CD4-positive, CD25-positive, alpha-beta regulatory T cell (primary cell): ENCODE measurements around the gene CLDN6. TPM values are rescaled to one million over a fixed set of nuclear protein-coding genes. Genes with fewer than 3 reads are reported as not detected.

Source experiments
- ATAC-seq, 2 donors: fragments of 150-1000 bp; cut with Tn5 transposase; one replicate each; pipeline ENCODE4 v1.10.0; 2021; ENCODE audit warnings: low read depth in 2 of 2, moderate number of reproducible peaks in 2 of 2, moderate library complexity in 1 of 2
- DNase-seq, 3 donors: peaks; one replicate each; pipeline versions ENCODE4 v3.0.0 to v3.0.0-alpha.2; 2012 to 2022; ENCODE audit warnings: mixed read lengths in 1 of 3
- H3K27ac ChIP-seq: one replicate; pipeline ENCODE4 v1.7.0; 2013; ENCODE audit warnings: mild to moderate bottlenecking, low read length; ENCODE audit not compliant: insufficient read depth, poor library complexity, severe bottlenecking
- H3K27me3 ChIP-seq: one replicate; pipeline ENCODE4 v1.7.0; 2013; ENCODE audit warnings: low read length; ENCODE audit not compliant: control insufficient read depth, insufficient read depth
- H3K36me3 ChIP-seq: one replicate; pipeline ENCODE4 v1.7.0; 2013; ENCODE audit warnings: mild to moderate bottlenecking, low read length, moderate library complexity; ENCODE audit not compliant: control insufficient read depth, insufficient read depth
- H3K4me1 ChIP-seq: 2 replicates; pipeline ENCODE4 v1.7.0; 2013; ENCODE audit warnings: mild to moderate bottlenecking, low read length; ENCODE audit not compliant: insufficient read depth, control insufficient read depth, poor library complexity, severe bottlenecking
- H3K4me3 ChIP-seq: one replicate; pipeline ENCODE4 v1.7.0; 2013; ENCODE audit warnings: low read depth, mild to moderate bottlenecking, low read length, moderate library complexity
- H3K9me3 ChIP-seq, 2 experiments: 1 replicate in 1 of 2; 2 replicates in 1 of 2; pipeline ENCODE4 v1.7.0; 2013; ENCODE audit warnings: low read length in 2 of 2, mild to moderate bottlenecking in 1 of 2, moderate library complexity in 1 of 2; ENCODE audit not compliant: control insufficient read depth in 2 of 2
- H3K27ac Mint-ChIP-seq, 3 donors: one replicate each; pipeline ENCODE4 v1.8.0; 2020 to 2022; ENCODE audit warnings: mild to moderate bottlenecking in 3 of 3, mixed read lengths in 3 of 3, moderate library complexity in 2 of 3
- H3K27me3 Mint-ChIP-seq: one replicate; pipeline ENCODE4 v1.8.0; 2022; ENCODE audit warnings: mild to moderate bottlenecking, mixed read lengths
- H3K36me3 Mint-ChIP-seq: one replicate; pipeline ENCODE4 v1.8.0; 2020; ENCODE audit warnings: mixed read lengths
- H3K4me1 Mint-ChIP-seq, 4 donors: one replicate each; pipeline ENCODE4 v1.8.0; 2020 to 2022; ENCODE audit warnings: mixed read lengths in 4 of 4, mild to moderate bottlenecking in 1 of 4
- H3K4me3 Mint-ChIP-seq, 4 donors: one replicate each; pipeline ENCODE4 v1.8.0; 2020 to 2022; ENCODE audit warnings: mild to moderate bottlenecking in 4 of 4, mixed read lengths in 4 of 4, moderate library complexity in 3 of 4
- H3K9me3 Mint-ChIP-seq, 7 donors: one replicate each; pipeline ENCODE4 v1.8.0; 2020 to 2022; ENCODE audit warnings: mixed read lengths in 7 of 7, mild to moderate bottlenecking in 3 of 7, moderate library complexity in 2 of 7
- polyA plus RNA-seq, 4 donors: library from polyadenylated mRNA; unstranded; fragments of 300-500 nt; fragmentation: Illumina TruSeq; gene quantifications; one replicate each; pipeline ENCODE4 v1.2.3, GENCODE V29; 2021
- total RNA-seq: library from RNA; stranded (reverse); gene quantifications from one replicate; pipeline ENCODE4 v1.2.3, GENCODE V29; 2022

The CLDN6 gene, protein sequence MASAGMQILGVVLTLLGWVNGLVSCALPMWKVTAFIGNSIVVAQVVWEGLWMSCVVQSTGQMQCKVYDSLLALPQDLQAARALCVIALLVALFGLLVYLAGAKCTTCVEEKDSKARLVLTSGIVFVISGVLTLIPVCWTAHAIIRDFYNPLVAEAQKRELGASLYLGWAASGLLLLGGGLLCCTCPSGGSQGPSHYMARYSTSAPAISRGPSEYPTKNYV
- total RNA-seq (not detected), polyA plus RNA-seq (not detected)

GRCh38 chr16:3017794-3018506, at the start of gene CLDN6:
Gene CLDN6, minus strand, starts transcription at chr16:3018183. Its CDS starts 2,162 bp downstream, at chr16:3016021.
- Histone ChIP-seq H3K36me3 (no peaks in the 10 kb centered on the region), H3K4me3 (no peak within 1 kb of the TSS), H3K9me3 (no peaks in the 10 kb centered on the region), H3K4me1 (peaks cover 39% of the 10 kb centered on the region), H3K27ac (no peak within 1 kb of the TSS), H3K27me3 (no peaks in the 10 kb centered on the region)
- no peaks in the 10 kb centered on the region for H3K36me3 Mint-ChIP-seq
- H3K4me3 Mint-ChIP-seq = peak within 1 kb of the TSS in 3 of 4 donors; percentile 22 to 86 (median 29)
- DNase-seq (no peak), ATAC-seq (no peak)
- no peaks in the 10 kb centered on the region for H3K9me3 Mint-ChIP-seq
- no peak within 1 kb of the TSS for H3K27ac Mint-ChIP-seq
- H3K4me1 Mint-ChIP-seq = peaks cover 0 to 41% (median 18%) of the 10 kb centered on the region in 4 donors
- H3K27me3 Mint-ChIP-seq = peaks cover 20% of the 10 kb centered on the region

GRCh38 chr16:3066440-3066748, 48.4 kb upstream of the CLDN6 start:
- peak in 1 of 3 donors; percentile 33 for DNase-seq
- peak overlapping the region; percentile 96 for H3K27ac ChIP-seq
- H3K4me1 Mint-ChIP-seq = peaks cover 9 to 75% (median 42%) of the 10 kb centered on the region in 4 donors
- peaks cover 82% of the 10 kb centered on the region for H3K4me1 ChIP-seq
- peak overlapping the region; percentile 95 for H3K4me3 ChIP-seq
- peaks cover 35% of the 10 kb centered on the region for H3K36me3 Mint-ChIP-seq
- peak overlapping the region; percentile 99 to 100 (median 100) for H3K4me3 Mint-ChIP-seq
- peaks cover 0 to 2% (median 0%) of the 10 kb centered on the region in 7 donors for H3K9me3 Mint-ChIP-seq
- no peaks in the 10 kb centered on the region for H3K27me3 Mint-ChIP-seq
- H3K27me3 ChIP-seq = no peaks in the 10 kb centered on the region
- ATAC-seq = no peak
- peak overlapping the region; percentile 99 to 100 (median 100) for H3K27ac Mint-ChIP-seq
- no peaks in the 10 kb centered on the region for H3K9me3 ChIP-seq
- peaks cover 26% of the 10 kb centered on the region for H3K36me3 ChIP-seq

GRCh38 chr16:3065742-3066439, 47.9 kb upstream of the CLDN6 start:
- Histone ChIP-seq H3K27me3 (no peaks in the 10 kb centered on the region), H3K4me1 (peaks cover 77% of the 10 kb centered on the region), H3K36me3 (peaks cover 26% of the 10 kb centered on the region), H3K27ac (peak overlapping the region; percentile 96), H3K4me3 (peak overlapping the region; percentile 95), H3K9me3 (no peaks in the 10 kb centered on the region)
- peak overlapping the region; percentile 99 to 100 (median 100) for H3K4me3 Mint-ChIP-seq
- peaks cover 35% of the 10 kb centered on the region for H3K36me3 Mint-ChIP-seq
- DNase-seq (no peak), ATAC-seq (peak; percentile 22 to 23)
- H3K27ac Mint-ChIP-seq = peak overlapping the region; percentile 99 to 100 (median 100)
- no peaks in the 10 kb centered on the region for H3K27me3 Mint-ChIP-seq
- peaks cover 0 to 2% (median 0%) of the 10 kb centered on the region in 7 donors for H3K9me3 Mint-ChIP-seq
- peaks cover 9 to 70% (median 37%) of the 10 kb centered on the region in 4 donors for H3K4me1 Mint-ChIP-seq

DNA sequence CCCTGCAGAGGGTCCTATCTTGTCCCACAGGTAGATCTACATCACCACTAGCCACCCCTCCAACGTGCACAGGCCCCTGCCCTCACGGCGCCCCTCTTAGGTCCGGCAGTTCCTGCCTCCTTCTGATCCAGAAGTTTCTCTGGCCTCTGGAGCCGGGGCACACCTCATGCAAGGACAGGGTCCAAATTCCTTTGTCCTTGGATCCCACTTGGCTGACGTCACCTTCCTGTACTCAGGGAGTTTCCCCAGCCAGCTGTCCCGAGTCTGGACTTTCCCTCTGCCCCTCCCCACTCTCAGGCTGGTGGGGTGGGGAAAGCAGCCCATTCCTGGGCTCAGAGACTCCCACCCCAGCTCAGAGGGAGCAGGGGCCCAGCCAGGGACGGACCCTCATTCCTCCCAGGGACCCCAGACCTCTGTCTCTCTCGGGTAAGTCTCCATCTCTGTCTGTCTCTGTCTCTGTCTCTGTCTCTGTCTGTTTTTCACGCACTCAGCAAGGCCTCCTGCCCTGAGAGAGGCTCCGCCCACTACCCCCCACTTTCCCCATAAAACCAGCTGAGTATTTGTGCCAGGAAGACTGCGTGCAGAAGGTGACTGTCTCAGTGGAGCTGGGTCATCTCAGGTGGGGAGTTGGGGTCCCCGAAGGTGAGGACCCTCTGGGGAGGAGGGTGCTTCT, 47.2 kb upstream of the CLDN6 start, which contains the start of gene IL32:
IL32 (plus strand) TSS at position 572 of the 673 bp plus-strand sequence. CDS start 172 bp downstream, outside the sequence.
- Histone ChIP-seq H3K27ac (peak within 1 kb of the TSS; percentile 96), H3K9me3 (no peaks in the 10 kb centered on the region), H3K36me3 (peaks cover 26% of the 10 kb centered on the region), H3K4me1 (peaks cover 72% of the 10 kb centered on the region), H3K27me3 (no peaks in the 10 kb centered on the region), H3K4me3 (peak within 1 kb of the TSS; percentile 95)
- Mint-ChIP-seq H3K4me1 (peaks cover 9 to 69% (median 37%) of the 10 kb centered on the region in 4 donors), H3K27me3 (no peaks in the 10 kb centered on the region), H3K4me3 (peak within 1 kb of the TSS; percentile 99 to 100 (median 100)), H3K9me3 (peaks cover 0 to 2% (median 0%) of the 10 kb centered on the region in 7 donors), H3K27ac (peak within 1 kb of the TSS; percentile 99 to 100 (median 100)), H3K36me3 (peaks cover 33% of the 10 kb centered on the region)
- ATAC-seq (peak; percentile 59 to 67), DNase-seq (peak; percentile 64 to 92 (median 65))

DNA sequence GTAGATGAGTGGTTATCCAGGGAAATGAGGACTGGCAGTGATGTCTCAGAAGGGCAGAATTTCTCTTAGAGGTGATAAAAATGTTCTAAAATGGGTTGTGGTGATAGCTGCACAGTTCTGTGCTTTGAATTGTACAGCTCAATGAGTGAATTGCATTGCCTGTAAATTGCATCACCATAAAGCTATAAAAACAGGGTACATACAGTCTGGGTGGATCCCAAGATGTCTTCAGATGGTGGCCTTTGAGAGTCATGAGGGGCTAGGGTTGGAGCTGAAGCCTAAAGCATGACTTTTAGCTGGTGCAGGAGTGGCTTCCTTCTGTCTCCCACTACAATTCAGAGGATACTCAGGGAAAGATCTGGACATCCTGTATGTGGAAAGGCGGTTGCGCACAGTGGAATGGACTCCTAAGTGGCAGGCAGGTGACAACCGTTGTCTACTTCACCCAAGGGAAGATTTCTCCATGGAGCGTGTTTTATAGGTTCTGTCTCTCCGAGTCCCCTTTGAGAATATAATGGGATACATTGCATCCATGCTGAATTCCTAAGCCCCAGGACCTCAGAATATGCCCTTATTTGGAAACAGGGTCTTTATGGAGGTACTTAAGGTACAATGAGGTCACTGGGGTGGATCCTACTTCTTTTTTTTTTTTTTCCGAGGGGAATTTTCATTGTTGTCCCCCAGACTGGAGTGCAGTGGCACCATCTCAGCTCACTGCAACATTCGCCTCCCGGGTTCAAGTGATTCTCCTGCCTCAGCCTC, 45.8 kb upstream of the CLDN6 start:
- Histone ChIP-seq H3K9me3 (no peaks in the 10 kb centered on the region), H3K4me1 (peaks cover 67% of the 10 kb centered on the region), H3K27me3 (no peaks in the 10 kb centered on the region), H3K4me3 (no peak overlapping the region), H3K36me3 (peaks cover 15% of the 10 kb centered on the region), H3K27ac (peak overlapping the region; percentile 96)
- ATAC-seq (no peak), DNase-seq (no peak)
- peaks cover 4 to 64% (median 33%) of the 10 kb centered on the region in 4 donors for H3K4me1 Mint-ChIP-seq
- H3K4me3 Mint-ChIP-seq = peak overlapping the region; percentile 99 to 100 (median 100)
- peaks cover 22% of the 10 kb centered on the region for H3K36me3 Mint-ChIP-seq
- H3K27ac Mint-ChIP-seq = peak overlapping the region; percentile 88 to 100 (median 99)
- H3K27me3 Mint-ChIP-seq = no peaks in the 10 kb centered on the region
- H3K9me3 Mint-ChIP-seq = peaks cover 0 to 2% (median 0%) of the 10 kb centered on the region in 7 donors

GRCh38 chr16:3062553-3062952, 44.6 kb upstream of the CLDN6 start:
- Mint-ChIP-seq H3K36me3 (peaks cover 13% of the 10 kb centered on the region), H3K4me3 (peak overlapping the region; percentile 2 to 100 (median 66)), H3K27ac (peak overlapping the region; percentile 11 to 99 (median 94)), H3K27me3 (no peaks in the 10 kb centered on the region), H3K4me1 (peaks cover 4 to 60% (median 28%) of the 10 kb centered on the region in 4 donors), H3K9me3 (peaks cover 0 to 2% (median 0%) of the 10 kb centered on the region in 7 donors)
- H3K4me1 ChIP-seq = peaks cover 64% of the 10 kb centered on the region
- no peak overlapping the region for H3K4me3 ChIP-seq
- DNase-seq (no peak), ATAC-seq (no peak)
- H3K27me3 ChIP-seq = no peaks in the 10 kb centered on the region
- H3K36me3 ChIP-seq = peaks cover 4% of the 10 kb centered on the region
- peak overlapping the region; percentile 34 for H3K27ac ChIP-seq
- no peaks in the 10 kb centered on the region for H3K9me3 ChIP-seq
